Fibroblast of skin of right quadriceps (primary cell): Measurements from ENCODE around the gene LMF1.

Source experiments
- DNase-seq: peaks from one replicate; pipeline ENCODE4 v3.0.0-alpha.2; 2013

Gene LMF1

GRCh38 chr16:984121-984694, 13.4 kb upstream of the LMF1 start:
- DNase-seq: no peak

- DNase-seq: no peak
These were observed 12.6 kb upstream of the LMF1 start for GRCh38 chr16:983044-984030.

GRCh38 chr16:982145-983043, 11.6 kb upstream of the LMF1 start:
- no peak for DNase-seq

- DNase-seq: no peak
These were observed 10.9 kb upstream of the LMF1 start, which contains the start of gene SOX8 for GRCh38 chr16:981695-982144. Gene SOX8 (plus strand): TSS chr16:981770. CDS start chr16:981923, 153 bp downstream.

- DNase-seq: no peak
These were observed 9.7 kb upstream of the LMF1 start for GRCh38 chr16:980595-980854.

- no peak for DNase-seq
These were observed 9.2 kb upstream of the LMF1 start for GRCh38 chr16:979859-980594.

GRCh38 chr16:979147-979546, 8.4 kb upstream of the LMF1 start:
- DNase-seq: no peak

- no peak for DNase-seq
These were observed 7.6 kb upstream of the LMF1 start for GRCh38 chr16:978403-978802.

- DNase-seq: no peak
These were observed 7.1 kb upstream of the LMF1 start for GRCh38 chr16:977896-978295.

DNA sequence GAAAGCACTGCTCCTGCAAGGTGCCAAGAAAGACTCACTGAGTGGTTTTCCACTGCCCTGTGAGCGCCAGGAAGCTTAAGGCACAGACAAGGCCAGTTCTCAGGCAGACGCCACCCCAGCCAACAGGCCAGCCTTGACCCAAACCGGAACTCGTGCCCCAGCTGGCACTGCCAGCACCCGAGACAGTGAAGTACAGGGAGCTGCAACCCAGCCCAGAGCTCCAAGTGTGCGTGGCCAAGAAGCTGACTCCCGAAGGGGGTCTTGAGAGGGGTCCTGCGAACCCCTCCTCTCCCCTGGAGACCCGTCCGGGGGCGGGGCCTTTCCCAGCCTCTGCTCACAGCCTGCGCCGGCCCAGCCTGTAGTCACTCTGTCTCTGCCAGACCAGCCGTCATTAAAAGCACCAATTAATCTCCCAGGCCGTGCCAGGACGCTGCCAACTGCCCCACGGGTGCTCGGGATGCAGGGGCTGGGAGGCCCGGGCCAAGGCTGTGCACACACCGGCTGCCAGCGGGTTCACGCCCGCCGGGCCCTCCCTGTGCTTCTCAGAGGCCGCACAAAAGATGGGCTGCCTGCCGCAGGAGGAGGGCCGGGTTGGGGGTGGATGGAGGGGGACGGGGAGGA, 6.4 kb upstream of the LMF1 start:
- no peak for DNase-seq

DNA sequence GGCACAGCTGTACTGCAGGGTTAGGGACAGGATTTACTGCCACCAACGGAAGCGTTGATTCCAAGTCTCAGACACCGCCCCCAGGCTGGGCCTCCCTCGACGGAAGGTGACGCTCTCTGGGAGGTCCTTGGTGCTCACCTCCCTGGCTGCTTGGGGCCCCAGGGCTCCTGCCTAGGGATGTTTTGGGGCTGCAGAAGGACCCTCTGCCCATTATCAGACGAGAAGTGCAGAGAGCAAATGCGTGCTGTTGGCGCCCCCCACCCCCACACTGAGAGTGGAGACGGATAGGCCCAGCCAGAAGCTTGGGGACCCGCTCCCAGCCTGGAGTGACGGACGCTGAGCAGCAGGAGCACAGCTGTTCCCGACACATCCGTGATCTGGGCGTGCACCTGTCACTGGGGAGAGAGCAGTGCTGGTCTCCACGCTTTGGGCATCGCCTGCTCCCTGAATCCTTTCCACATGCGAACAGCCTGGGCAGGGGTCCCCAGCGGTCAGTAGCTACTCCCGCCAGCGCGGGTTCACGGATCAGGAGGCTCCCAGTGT, 5.7 kb upstream of the LMF1 start:
- DNase-seq: no peak

DNA sequence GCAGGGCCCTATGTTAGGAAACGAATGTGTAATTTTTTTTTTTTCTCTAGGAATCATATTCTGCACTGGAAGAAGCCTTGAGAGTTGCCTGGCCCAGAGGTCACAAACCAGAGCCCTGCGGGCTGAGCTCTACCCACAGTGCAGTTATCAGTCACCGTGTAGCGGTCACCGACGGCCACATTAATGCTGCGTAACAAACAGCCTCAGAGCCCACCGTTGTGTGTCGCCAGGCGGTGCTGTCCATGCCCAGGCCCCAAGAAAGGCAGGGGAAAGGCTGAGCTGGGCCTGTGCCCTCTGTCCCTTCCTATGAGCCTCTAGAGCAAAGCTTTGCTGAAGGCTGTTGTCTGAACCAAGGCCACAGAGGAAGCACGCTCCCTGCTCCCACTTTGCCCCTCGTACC, 4.5 kb upstream of the LMF1 start:
- DNase-seq: no peak

GRCh38 chr16:974611-975261, 4.0 kb upstream of the LMF1 start:
- no peak for DNase-seq

DNA sequence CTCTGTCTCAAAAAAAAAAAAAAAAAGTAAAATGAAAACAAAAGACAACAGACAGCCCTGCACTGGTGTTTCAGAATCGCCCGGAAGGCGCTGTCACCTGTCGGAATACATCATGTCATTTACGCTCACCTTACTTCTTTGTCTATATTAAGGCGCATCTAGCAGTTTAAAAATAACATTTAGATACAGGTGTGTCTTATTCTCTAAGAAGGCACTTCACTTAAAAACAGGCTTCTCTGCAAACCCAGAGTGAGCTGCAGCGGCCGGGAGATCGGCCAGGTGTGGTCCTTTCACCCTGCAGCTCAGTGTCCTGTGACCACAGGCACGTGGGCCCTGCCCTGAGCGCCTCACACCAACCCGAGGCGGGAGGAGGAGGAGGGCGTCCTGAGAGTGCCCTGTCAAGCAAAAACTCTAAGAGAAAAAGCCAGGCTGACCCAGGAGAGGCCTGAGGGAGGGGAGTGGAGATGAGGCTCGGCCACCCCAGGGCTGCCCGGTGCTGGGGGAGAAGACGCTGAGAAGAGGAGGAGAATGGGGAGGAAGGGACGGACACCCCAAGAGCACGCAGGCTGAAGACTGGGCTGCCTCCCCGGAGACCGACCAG, 3.3 kb upstream of the LMF1 start:
- no peak for DNase-seq

GRCh38 chr16:973366-973765, 2.6 kb upstream of the LMF1 start:
- no peak for DNase-seq

GRCh38 chr16:972316-973002, 1.7 kb upstream of the LMF1 start:
- DNase-seq: no peak

DNA sequence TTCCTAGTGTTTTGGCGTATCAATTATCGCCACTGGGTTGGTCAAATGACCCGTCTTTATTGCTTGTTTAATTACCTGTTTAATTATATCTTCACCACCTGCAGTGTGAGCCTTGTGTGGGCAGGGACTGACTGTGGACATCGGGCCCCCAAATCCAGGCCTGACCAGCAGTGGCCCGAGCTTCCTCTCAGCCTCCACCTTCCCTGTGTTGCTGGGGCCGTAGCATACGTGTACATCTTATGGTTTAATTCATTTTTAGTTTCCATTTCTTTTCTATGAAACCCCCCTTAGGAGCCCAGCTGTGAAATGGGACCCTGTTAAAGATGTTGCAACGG, 1.2 kb upstream of the LMF1 start:
- DNase-seq: no peak

GRCh38 chr16:971582-971905, 760 bp upstream of the LMF1 start:
- no peak for DNase-seq

- DNase-seq: no peak
These were observed 408 bp downstream of the LMF1 start for GRCh38 chr16:970386-970765.

- DNase-seq: peak; percentile 39
These were observed 1.0 kb downstream of the LMF1 start for GRCh38 chr16:969508-970385.
